ENCODE data around the gene BRIP1.

- TF ChIP-seq POLR2AphosphoS5 (IDR thresholded peaks at IDR 0.05; ENCODE audit: low read depth, low read length) (no peak), POLR2A (IDR thresholded peaks at IDR 0.05; ENCODE audit: low read depth, low read length) (no peak), TAF1 (IDR thresholded peaks at IDR 0.05; ENCODE audit: borderline replicate concordance, low read depth, low read length) (no peak)
Observed at GRCh38 chr17:61842899-61843298, 20.4 kb downstream of the BRIP1 start.
